Neural cell (in vitro differentiated cells): Measurements from ENCODE around the gene REC8. TPM values are rescaled to one million over a fixed set of nuclear protein-coding genes. Genes with fewer than 3 reads are reported as not detected.
A peak's percentile ranks its signal among the peaks of the same experiment; 100 is the strongest.

Experiments
- H2AFZ ChIP-seq: fragments of 200-600, 300-800 bp; sonication (generic), shearing (Covaris generic); 2 replicates; pipeline ENCODE4 v1.6.0; 2014; ENCODE audit warnings: low read depth, mild to moderate bottlenecking, antibody characterized with exemption, low read length, moderate library complexity
- H3F3A ChIP-seq: fragments of 200-600 bp; shearing (Covaris generic); 2 replicates; pipeline ENCODE4 v1.6.1; 2016; ENCODE audit warnings: mild to moderate bottlenecking, moderate library complexity, mixed read lengths, antibody characterized with exemption, low read length; ENCODE audit not compliant: insufficient read depth, poor library complexity, severe bottlenecking
- H3K27ac ChIP-seq: fragments of 200-600, 300-800 bp; sonication (generic), shearing (Covaris generic); 2 replicates; pipeline ENCODE4 v1.5.1; 2014; ENCODE audit warnings: mild to moderate bottlenecking, low read length, moderate library complexity
- H3K27me3 ChIP-seq: fragments of 300-800, 200-600 bp; sonication (generic), shearing (Covaris generic); 2 replicates; pipeline ENCODE4 v1.6.0; 2014; ENCODE audit warnings: mild to moderate bottlenecking, low read depth, low read length, moderate library complexity; ENCODE audit not compliant: insufficient read depth
- H3K36me3 ChIP-seq: fragments of 300-800, 200-600 bp; sonication (generic), shearing (Covaris generic); 2 replicates; pipeline ENCODE4 v1.5.1; 2014; ENCODE audit warnings: mild to moderate bottlenecking, antibody characterized with exemption, low read length, moderate library complexity; ENCODE audit not compliant: insufficient read depth
- H3K4me2 ChIP-seq: fragments of 300-800, 200-600 bp; sonication (generic), shearing (Covaris generic); 2 replicates; pipeline ENCODE4 v1.6.0; 2014; ENCODE audit warnings: mild to moderate bottlenecking, low read length
- H3K4me3 ChIP-seq: fragments of 300-800, 200-600 bp; sonication (generic), shearing (Covaris generic); 2 replicates; pipeline ENCODE4 v1.5.1; 2014; ENCODE audit warnings: mild to moderate bottlenecking, low read length, moderate library complexity
- H3K79me2 ChIP-seq: fragments of 200-600 bp; shearing (Covaris generic); replicated peaks from 2 replicates; pipeline ENCODE4 v1.6.0; 2014; ENCODE audit warnings: mild to moderate bottlenecking, low read length, moderate library complexity; ENCODE audit not compliant: insufficient read depth
- H3K9ac ChIP-seq: fragments of 300-800, 200-600 bp; sonication (generic), shearing (Covaris generic); 2 replicates; pipeline ENCODE4 v1.6.1; 2016; ENCODE audit warnings: mild to moderate bottlenecking, low read length, mixed read lengths
- H3K9me2 ChIP-seq: fragments of 200-600 bp; shearing (Covaris generic); 2 replicates; pipeline ENCODE4 v1.6.1; 2016; ENCODE audit warnings: mild to moderate bottlenecking, low read length, mixed read lengths; ENCODE audit not compliant: insufficient read depth
- H3K9me3 ChIP-seq: fragments of 200-600, 300-800 bp; sonication (generic), shearing (Covaris generic); 2 replicates; pipeline ENCODE4 v1.6.1; 2016; ENCODE audit warnings: mild to moderate bottlenecking, mixed run types, low read length, moderate library complexity, mixed read lengths
- H4K20me1 ChIP-seq: fragments of 200-600 bp; shearing (Covaris generic); 2 replicates; pipeline ENCODE4 v1.6.1; 2016; ENCODE audit warnings: mild to moderate bottlenecking, mixed run types; ENCODE audit not compliant: insufficient read depth
- EP300 ChIP-seq: fragments of 450-650 bp; conservative IDR thresholded peaks from 2 replicates; pipeline ENCODE4 v1.6.1; 2014; ENCODE audit warnings: antibody characterized with exemption, mild to moderate bottlenecking, moderate library complexity; ENCODE audit not compliant: poor library complexity, severe bottlenecking
- EZH2 ChIP-seq: fragments of 200-600, 300-800 bp; shearing (Covaris generic), sonication (generic); IDR thresholded peaks from 2 replicates; pipeline ENCODE4 v1.6.1; 2014; ENCODE audit warnings: antibody characterized with exemption, low read length, borderline replicate concordance, mild to moderate bottlenecking; ENCODE audit not compliant: insufficient read depth, poor library complexity, severe bottlenecking
- MXI1 ChIP-seq: fragments of 450-650 bp; conservative IDR thresholded peaks from 2 replicates; pipeline ENCODE4 v1.6.1; 2014; ENCODE audit warnings: antibody characterized with exemption, mild to moderate bottlenecking; ENCODE audit not compliant: poor library complexity, severe bottlenecking
- POLR2AphosphoS5 ChIP-seq: IDR thresholded peaks from 2 replicates; pipeline ENCODE4 v1.6.1; 2012
- RAD21 ChIP-seq: fragments of 450-650 bp; conservative IDR thresholded peaks from 2 replicates; pipeline ENCODE4 v1.6.1; 2014; ENCODE audit warnings: antibody characterized with exemption, mild to moderate bottlenecking, moderate library complexity
- REST ChIP-seq: IDR thresholded peaks from 2 replicates; pipeline ENCODE4 v1.6.1; 2012; ENCODE audit warnings: borderline replicate concordance
- SMC3 ChIP-seq: fragments of 450-650 bp; conservative IDR thresholded peaks from 2 replicates; pipeline ENCODE4 v1.6.1; 2014; ENCODE audit warnings: antibody characterized with exemption, mild to moderate bottlenecking, moderate library complexity; ENCODE audit not compliant: poor library complexity
- TAF1 ChIP-seq: IDR thresholded peaks from 2 replicates; pipeline ENCODE4 v1.6.1; 2012; ENCODE audit warnings: low read depth
- polyA plus RNA-seq: library from polyadenylated mRNA; depleted of rRNA; stranded (reverse); fragments of >200 nt; gene quantifications from 2 replicates; pipeline ENCODE4 v1.2.3, GENCODE V29; 2014
- TF ChIP-seq, protein P1 (sequence below): fragments of 450-650 bp; IDR thresholded peaks from 2 replicates; pipeline ENCODE4 v1.5.1; 2014; ENCODE audit warnings: antibody characterized with exemption, mild to moderate bottlenecking, moderate library complexity; ENCODE audit not compliant: poor library complexity, severe bottlenecking

REC8 gene
- polyA plus RNA-seq, 1 donor from 2014 or later: 18.5 TPM

DNA sequence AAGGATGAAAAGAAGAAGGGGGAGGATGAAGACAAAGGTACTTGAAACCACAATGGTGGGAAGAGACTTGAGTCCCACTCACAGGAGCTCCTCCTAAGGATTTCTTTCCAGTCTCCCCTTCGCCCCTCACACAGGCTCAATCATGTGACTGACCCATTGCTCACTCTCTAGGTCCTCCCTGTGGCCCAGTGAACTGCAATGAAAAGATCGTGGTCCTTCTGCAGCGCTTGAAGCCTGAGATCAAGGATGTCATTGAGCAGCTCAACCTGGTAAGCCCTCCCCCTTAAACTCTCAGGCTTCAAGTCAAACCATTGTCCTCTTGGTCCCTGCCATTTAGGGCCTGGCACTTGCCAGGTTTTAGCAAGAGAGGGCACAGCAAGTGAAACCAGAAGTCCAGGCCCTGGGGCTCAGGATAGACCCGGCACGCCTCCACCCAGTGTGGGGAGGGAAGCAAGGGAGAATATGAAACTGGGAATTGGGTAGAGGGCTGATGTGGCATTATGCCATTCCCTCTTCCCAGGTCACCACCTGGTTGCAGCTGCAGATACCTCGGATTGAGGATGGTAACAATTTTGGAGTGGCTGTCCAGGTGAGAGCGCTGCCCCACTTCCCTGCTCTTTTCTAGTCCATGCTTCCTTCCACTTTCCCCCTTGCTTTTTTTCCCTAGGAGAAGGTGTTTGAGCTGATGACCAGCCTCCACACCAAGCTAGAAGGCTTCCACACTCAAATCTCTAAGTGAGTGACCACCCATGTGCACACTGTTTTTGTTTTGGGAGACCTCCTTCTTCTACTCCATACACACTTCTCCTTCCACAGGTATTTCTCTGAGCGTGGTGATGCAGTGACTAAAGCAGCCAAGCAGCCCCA lies 34.1 kb upstream of the REC8 start:
- Histone ChIP-seq H3K27me3 (no peaks in the 10 kb centered on the region), H3K9me3 (no peaks in the 10 kb centered on the region), H3F3A (peaks cover 11% of the 10 kb centered on the region), H3K4me2 (no peak overlapping the region), H3K9me2 (no peaks in the 10 kb centered on the region), H3K9ac (no peak overlapping the region), H3K79me2 (peaks cover 10% of the 10 kb centered on the region), H2AFZ (no peak overlapping the region), H3K36me3 (no peaks in the 10 kb centered on the region), H3K27ac (no peak overlapping the region), H3K4me3 (no peak overlapping the region), H4K20me1 (no peaks in the 10 kb centered on the region)
- TF ChIP-seq, protein P1, sequence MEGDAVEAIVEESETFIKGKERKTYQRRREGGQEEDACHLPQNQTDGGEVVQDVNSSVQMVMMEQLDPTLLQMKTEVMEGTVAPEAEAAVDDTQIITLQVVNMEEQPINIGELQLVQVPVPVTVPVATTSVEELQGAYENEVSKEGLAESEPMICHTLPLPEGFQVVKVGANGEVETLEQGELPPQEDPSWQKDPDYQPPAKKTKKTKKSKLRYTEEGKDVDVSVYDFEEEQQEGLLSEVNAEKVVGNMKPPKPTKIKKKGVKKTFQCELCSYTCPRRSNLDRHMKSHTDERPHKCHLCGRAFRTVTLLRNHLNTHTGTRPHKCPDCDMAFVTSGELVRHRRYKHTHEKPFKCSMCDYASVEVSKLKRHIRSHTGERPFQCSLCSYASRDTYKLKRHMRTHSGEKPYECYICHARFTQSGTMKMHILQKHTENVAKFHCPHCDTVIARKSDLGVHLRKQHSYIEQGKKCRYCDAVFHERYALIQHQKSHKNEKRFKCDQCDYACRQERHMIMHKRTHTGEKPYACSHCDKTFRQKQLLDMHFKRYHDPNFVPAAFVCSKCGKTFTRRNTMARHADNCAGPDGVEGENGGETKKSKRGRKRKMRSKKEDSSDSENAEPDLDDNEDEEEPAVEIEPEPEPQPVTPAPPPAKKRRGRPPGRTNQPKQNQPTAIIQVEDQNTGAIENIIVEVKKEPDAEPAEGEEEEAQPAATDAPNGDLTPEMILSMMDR: no peak
- TF ChIP-seq RAD21 (no peak), SMC3 (no peak), TAF1 (no peak), EZH2 (no peak), EP300 (no peak), POLR2AphosphoS5 (no peak), REST (no peak), MXI1 (no peak)

DNA sequence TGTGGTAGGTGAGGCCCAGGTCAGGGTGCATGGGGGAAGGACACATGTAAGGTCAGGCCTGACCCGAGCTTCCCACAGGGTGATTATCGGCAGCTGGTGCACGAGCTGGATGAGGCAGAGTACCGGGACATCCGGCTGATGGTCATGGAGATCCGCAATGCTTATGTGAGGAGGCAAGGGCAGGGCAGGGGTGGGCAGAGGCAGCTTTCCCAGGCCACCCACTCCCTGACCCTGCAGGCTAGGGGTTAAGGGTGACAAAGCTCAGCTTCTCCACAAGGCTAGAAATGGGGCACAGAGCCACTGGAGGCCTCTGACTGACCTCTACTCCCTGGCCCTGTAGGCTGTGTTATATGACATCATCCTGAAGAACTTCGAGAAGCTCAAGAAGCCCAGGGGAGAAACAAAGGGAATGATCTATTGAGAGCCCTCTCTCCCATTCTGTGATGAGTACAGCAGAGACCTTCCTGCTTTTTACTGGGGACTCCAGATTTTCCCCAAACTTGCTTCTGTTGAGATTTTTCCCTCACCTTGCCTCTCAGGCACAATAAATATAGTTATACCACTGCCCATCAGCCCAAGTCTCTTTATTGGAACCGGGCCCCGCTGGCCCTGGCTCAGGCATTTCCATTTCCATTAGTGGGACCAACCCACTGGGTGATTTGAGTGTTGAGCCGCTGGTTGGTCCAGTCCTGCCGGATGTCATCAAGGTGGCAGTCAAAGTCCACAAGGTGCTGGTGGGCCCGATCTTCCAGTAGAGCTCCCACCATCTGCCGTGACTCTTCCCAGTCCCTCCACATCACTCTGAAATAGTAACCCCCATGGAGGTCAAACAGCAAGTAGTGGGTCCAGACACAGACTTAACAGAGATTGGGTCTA lies 33.2 kb upstream of the REC8 start:
- peaks cover 10% of the 10 kb centered on the region for H3K79me2 ChIP-seq
- H3K36me3 ChIP-seq: no peaks in the 10 kb centered on the region
- no peaks in the 10 kb centered on the region for H3K9me3 ChIP-seq
- peaks cover 11% of the 10 kb centered on the region for H3F3A ChIP-seq
- peak overlapping the region; percentile 90 for H3K4me3 ChIP-seq
- no peak overlapping the region for H3K4me2 ChIP-seq
- H3K9me2 ChIP-seq: no peaks in the 10 kb centered on the region
- no peak overlapping the region for H3K27ac ChIP-seq
- no peak overlapping the region for H2AFZ ChIP-seq
- no peaks in the 10 kb centered on the region for H3K27me3 ChIP-seq
- TF ChIP-seq, protein P1: no peak
- TF ChIP-seq EP300: no peak
- no peak for TF ChIP-seq POLR2AphosphoS5
- no peak for TF ChIP-seq SMC3
- no peak overlapping the region for H3K9ac ChIP-seq
- H4K20me1 ChIP-seq: no peaks in the 10 kb centered on the region
